Measurements from ENCODE around the gene CCDC174.

The CCDC174 gene

GRCh38 chr3:14657579-14657978, 6.0 kb downstream of the CCDC174 start:
- no peak for DNase-seq

DNA sequence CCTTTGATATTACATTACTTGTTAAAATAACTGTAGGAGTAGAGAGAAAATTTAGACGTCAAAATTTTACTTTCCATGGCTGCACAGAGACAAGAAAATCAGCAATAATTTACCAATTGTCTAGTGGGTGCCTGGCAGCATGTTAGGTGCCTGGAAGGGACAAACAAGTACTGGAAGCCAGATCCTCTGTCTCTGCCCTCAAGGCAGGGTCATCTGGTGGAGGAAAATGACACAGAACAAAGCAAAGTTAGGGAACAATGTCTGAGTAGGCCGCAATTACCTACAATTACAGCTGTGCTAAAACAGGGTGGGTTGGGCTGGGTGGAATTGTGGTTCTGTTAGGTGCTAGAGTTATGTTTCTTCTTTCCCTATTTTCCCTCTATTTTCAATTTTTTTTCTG, 7.4 kb downstream of the CCDC174 start:
- no peak for DNase-seq

DNA sequence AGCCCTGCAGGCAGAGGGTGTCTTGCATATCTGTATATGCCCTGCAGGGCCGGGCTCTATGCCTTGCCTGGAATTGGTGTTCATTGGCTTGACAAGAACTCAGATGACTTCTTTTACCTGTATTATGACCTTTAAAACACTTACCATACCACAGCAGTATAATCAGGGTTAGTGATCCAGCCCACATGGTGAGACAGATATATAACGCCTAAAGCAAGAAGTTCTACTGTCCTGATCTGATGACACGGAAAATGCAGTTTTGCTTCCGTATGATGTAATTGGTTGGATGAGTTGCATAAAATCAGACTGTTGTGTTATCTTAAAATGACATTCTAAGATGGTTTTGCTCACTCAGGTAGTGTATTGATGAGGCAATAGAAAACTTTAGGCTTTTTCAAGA, 9.4 kb downstream of the CCDC174 start:
- DNase-seq, result no peak

DNA sequence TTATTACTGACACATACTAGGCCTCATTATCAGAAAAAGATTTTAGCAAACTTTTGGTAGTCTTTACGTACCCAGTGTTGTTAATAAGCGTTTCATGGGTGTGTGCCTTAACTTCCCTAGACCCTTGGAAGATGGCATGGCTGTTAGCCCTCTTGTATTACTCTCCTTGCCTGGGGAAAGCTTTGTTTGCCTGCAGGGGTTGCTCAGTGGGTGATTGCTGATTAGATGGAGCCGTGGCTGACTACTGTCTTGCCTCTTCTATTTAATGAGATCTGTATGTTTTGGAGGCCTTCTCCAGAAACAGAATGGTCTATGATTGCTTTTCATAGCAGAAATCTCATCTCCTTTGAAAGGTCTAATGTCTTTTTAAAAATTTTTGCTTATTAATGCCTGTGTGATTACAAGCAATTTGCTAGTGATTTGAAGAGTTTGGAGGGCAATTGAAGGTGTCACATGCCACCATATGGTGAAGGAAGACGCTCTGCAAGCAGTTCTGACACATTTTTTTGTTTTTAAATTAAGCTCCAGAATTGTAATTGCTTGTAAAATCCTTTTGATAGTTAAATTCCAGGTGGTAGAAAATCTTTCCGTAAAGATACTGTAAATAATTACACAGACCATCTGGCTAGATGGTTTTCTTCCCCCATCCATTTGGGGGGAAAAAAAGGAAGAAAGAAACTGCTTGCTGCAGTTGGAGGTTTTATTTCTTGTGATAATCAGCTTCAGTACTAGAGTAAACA, 12.0 kb downstream of the CCDC174 start:
- no peak for DNase-seq

- no peak for DNase-seq
Observed at GRCh38 chr3:14664170-14664569, 12.6 kb downstream of the CCDC174 start.

- no peak for DNase-seq
Observed at GRCh38 chr3:14672588-14672987, 21.0 kb downstream of the CCDC174 start.

- DNase-seq, result no peak
Observed at GRCh38 chr3:14674841-14675240, 23.3 kb downstream of the CCDC174 start, which contains the start of gene C3orf20. TSS of gene C3orf20 (plus strand) at chr3:14675141. CDS start at chr3:14682714, 7,573 bp downstream.

DNA sequence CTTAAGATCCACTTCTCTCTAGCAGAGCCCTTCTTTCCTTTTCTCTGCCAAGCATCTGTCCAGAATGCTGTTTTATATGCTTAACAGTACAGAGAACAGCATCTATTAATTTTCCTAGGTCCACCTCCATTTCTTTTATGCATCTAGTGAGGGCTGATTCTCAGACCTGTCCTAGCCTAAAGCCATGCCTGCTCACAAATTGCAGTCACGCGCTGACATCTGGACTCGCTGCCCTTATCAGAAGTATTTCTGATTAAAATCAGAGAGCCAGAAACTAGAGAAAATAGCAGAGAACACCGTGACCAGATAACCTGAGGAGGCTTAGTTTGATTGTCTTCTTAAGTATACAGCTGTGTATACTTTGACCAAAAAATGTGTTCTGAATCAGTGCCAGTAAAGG, 25.3 kb downstream of the CCDC174 start:
- DNase-seq, result no peak

DNA sequence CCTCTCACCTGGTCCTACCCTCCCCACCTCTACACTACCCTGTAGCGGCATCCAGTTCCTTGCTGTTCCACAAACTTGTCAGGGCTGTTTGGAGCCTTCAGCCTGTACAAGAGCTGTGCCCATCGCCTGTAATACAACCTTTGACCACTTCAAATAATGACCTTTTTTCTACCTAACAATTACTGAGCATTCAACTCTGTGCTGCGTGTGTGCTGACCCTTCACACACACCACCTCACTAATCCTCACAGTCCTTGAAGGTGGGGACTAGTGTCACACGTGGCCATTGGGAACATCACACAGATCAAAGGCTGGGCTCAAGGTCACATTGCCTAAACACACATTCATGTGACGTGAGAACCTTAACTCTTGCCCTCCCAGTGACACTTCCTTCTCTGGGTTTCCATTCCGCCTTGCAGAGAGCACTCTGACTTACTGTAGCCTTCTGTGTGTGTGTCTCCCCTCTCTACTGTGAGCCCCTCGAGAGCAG, 26.5 kb downstream of the CCDC174 start:
- DNase-seq, result no peak

GRCh38 chr3:14680115-14680514, 28.6 kb downstream of the CCDC174 start:
- no peak for DNase-seq

- no peak for DNase-seq
Observed at GRCh38 chr3:14680716-14681115, 29.2 kb downstream of the CCDC174 start.

GRCh38 chr3:14684447-14684846, 32.9 kb downstream of the CCDC174 start:
- DNase-seq, result no peak

DNA sequence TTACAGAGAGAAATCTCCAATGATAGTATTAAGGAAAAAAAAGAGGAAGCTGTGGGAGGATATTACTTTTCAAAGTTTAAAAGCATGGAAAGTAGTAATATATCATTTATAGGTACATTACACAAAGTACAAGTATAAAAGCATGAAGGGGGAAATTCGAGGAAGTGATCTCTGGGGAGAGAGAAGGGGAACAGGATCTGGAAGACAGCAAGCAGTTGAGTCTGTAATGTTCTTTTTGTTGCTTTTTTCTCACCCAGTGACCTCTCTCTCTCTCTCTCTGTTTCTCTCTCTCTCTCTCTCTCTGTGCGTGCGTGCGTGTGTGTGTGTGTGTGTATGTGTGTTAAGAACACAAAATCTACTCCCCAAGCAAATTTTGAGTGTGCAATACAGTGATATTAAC, 33.6 kb downstream of the CCDC174 start:
- DNase-seq, result no peak

- DNase-seq, result no peak
Observed at GRCh38 chr3:14687360-14687759, 35.8 kb downstream of the CCDC174 start.

GRCh38 chr3:14688525-14688924, 37.0 kb downstream of the CCDC174 start:
- DNase-seq, result no peak

- no peak for DNase-seq
Observed at GRCh38 chr3:14689247-14689980, 37.9 kb downstream of the CCDC174 start.

DNA sequence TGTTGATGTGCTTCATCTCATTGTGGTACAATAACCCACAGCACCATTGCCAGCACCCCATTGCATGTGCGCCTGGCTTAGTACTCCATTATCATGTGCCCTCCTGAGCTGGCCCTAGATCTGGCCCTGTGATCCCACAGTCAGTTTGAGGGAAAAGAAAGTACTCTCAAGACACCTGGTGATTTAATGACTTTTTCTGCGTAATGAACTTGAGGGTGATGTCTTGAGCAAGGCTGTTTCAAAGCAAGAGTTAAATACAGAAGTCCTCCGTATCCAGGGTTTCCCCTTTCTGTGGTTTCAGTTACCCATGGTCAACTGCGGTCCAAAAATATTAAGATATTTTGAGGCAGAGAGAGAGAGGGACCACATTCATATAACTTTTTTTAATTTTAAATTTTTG, 39.7 kb downstream of the CCDC174 start:
- DNase-seq, result no peak

- DNase-seq, result no peak
Observed at GRCh38 chr3:14691719-14692118, 40.2 kb downstream of the CCDC174 start.

GRCh38 chr3:14698601-14699244, 47.2 kb downstream of the CCDC174 start:
- no peak for DNase-seq

- no peak for DNase-seq
Observed at GRCh38 chr3:14699643-14700042, 48.1 kb downstream of the CCDC174 start.

GRCh38 chr3:14700891-14701290, 49.3 kb downstream of the CCDC174 start:
- no peak for DNase-seq

DNA sequence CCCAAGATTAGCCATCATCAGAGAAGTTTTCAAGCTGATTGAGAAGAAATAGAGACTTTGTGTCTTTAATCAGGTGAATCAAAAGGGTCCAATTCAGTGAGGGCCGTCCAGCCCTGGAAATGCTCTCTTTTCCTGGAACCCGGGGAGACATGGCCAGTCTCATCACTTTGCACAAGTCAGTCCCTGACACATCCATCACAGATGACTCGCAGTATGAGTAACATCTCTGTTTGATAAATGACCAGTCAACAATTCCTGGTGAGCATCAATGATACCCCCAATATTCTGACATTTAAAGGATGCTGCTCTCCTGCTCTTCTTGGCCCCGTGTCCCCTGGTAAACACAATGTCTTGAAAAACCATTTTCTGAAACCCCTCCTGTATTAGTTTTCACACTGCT, 50.1 kb downstream of the CCDC174 start:
- no peak for DNase-seq

DNA sequence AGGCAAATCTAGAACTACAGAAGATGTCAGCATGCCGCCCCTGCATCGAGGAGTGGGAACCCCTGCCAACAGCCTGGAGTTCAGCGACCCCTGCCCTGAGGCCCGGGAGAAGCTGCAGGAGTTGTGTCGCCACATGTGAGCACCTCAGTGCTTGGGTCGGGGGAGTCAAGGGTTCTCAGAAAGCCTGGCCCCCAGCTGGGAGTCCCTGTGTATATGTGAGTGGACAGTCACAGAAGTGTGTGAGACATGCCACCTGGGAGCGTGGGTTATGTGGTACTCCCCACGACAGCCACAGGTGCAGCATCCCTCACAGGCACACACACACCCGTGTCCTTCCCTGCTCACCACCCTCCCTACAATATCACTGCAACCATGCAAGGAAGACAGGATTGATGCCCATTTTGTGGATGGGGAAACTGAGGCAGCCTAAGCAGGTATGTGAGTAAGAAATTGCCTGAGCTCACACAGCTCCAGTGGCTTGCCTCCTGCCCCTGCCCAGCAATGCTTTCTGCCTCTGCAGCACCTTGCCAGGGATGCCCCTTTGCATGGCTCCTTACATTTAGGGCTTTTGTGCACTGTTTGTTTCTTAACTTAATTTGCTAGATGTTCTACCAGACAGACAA, 51.7 kb downstream of the CCDC174 start:
- DNase-seq, result no peak

Measured in DMS79 (cell line).